A172 (cell line): Measurements from ENCODE around the gene ART1. TPM values are rescaled to one million over a fixed set of nuclear protein-coding genes. Genes with fewer than 3 reads are reported as not detected.

Experiments
- DNase-seq: peaks from one replicate; pipeline ENCODE4 v3.0.0-alpha.2; 2015; ENCODE audit warnings: low spot score
- total RNA-seq: library from RNA; depleted of rRNA; stranded (reverse); fragments of >200 nt; shearing (Covaris generic); gene quantifications from 2 replicates; pipeline ENCODE4 v1.2.3, GENCODE V29; 2014

Gene ART1
- total RNA-seq, 1 experiment from 2014 or later = not detected

DNA sequence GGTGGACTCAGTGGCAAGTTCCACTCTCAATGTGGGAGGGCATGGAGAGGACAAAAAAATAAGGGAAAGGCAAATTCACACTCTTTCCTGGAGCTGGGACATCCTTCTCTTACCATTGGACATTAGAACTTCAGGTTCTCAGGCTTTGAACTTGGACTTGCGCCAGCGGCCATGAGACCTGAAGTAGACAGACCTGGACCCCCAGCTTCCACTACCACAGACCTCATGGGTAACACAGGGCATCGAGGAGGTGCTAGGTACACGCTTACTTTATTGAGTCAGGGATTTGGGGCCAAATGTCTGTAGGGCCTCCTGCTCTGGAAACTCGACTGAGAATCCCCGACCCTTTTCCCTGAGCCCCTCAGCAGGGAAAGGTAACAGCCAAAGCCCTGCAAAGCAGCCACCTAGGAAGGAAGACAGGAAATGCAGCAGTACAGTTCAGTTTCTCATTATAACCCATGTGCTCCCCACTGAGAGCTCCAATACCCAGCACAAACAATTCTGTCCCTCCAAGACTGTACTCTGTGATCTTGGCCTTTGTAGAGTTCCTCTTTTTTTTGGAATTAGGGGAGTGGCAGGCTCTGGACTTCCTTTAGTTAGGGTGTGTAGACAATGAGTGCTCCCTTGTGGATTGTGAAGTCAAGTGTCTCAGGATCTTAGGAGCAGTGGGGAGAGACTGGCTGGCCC lies 20.6 kb downstream of the ART1 start:
- DNase-seq = no peak

DNA sequence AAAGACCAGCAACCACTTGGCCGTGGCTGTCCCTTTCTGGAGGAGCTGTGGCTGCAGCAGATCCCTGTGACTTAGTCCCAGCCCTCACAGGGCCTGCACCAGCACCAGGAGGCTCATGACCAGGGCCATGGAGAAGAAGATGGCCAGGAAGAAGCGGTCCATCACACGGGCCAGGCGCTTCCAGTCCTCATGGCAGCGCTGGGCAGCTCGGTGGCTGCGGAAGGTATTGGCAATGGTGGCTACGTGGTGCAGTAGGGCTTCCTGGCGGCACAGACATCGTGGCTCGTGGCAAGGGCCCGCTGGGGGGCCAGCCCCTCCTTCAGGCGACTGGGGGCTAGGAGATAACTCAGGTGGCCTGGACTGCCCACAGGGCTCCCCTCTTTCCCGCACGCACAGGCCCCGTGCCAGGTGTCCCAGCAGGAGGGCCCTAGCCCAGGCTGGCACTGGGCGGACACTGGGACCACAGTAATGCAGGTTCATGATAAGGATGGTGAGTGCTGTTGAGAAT lies 21.1 kb downstream of the ART1 start:
- DNase-seq = no peak

DNA sequence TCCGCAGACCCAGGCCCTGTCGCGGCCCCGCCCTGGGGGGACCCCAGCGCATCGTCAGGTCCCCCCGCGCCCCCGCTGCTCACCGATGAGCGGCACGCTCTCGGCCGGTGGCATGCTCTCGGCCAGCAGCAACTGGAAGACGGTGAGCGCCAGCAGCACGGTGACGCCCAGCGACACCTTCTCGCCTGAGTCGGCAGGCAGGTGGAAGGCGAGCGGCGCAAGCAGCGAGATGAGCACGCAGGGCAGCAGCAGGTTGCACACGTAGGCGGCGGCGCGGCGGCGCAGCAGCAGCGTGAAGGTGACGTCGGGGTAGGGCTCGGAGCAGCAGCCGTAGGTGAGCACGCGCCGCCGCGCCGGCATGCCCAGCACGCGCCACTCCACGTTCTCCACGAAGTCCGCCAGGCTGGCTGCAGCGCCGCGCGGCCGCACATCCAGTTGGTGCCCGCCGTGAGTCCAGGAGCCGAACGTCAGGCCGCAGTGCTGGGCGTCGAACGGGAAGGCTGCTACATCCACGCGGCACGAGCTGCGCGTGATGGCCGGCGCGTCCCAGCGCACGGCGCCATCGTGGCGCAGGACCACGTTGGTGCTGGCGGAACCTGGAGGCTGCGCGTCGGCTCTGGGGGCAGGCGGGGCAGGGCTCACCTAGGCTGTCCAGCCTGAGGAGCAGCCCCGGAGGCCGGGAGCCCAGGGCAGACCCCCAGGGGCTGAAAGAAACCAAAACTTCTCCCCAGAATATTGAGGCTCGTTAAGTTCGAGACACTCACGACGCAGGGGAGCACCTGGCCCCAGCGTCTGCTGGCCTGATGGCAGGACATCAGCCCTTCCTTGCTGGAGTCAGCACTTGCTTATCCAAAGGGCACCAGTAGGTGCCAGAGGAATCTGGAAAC lies 22.5 kb downstream of the ART1 start:
- no peak for DNase-seq

DNA sequence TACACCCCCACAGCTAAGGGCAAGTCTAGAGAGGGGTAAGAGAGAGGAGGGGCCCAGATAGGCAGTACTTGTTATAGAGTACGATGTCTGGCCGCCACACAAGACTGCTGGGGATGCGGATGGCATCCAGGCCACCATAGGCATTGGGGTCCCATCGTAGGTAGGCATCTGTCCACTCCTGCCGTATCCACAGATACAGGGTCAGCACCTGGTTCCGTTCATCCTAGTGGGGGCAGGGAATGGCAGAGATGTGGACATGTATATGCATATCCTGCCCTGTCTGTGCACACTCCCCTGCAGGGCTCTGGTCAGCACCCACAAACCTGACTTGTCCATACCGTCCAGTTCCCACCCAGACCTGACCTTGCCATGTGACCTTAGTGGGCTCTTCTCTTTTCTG lies 24.2 kb downstream of the ART1 start:
- DNase-seq = no peak

DNA sequence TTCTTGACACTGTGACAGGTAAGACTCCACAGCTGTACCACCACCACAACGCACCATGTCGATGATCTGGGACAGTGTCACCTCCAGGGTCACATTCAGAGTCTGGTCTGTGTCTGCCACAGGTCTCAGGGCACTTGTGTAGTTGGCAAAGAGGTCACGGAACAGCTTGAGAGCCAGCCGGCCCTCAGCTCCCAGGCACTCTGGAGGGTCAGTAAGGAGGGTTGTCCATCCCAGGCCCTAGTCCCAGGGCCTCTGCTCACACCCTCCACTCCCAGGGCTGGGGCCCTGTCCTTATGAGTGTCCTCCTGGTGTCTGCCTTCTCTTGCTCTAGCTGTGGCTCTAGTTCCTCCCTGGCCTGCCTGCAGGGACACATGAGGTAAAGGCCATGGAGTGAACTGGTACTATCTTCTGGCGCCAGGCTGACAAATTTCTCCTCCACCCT lies 24.8 kb downstream of the ART1 start:
- DNase-seq = no peak

DNA sequence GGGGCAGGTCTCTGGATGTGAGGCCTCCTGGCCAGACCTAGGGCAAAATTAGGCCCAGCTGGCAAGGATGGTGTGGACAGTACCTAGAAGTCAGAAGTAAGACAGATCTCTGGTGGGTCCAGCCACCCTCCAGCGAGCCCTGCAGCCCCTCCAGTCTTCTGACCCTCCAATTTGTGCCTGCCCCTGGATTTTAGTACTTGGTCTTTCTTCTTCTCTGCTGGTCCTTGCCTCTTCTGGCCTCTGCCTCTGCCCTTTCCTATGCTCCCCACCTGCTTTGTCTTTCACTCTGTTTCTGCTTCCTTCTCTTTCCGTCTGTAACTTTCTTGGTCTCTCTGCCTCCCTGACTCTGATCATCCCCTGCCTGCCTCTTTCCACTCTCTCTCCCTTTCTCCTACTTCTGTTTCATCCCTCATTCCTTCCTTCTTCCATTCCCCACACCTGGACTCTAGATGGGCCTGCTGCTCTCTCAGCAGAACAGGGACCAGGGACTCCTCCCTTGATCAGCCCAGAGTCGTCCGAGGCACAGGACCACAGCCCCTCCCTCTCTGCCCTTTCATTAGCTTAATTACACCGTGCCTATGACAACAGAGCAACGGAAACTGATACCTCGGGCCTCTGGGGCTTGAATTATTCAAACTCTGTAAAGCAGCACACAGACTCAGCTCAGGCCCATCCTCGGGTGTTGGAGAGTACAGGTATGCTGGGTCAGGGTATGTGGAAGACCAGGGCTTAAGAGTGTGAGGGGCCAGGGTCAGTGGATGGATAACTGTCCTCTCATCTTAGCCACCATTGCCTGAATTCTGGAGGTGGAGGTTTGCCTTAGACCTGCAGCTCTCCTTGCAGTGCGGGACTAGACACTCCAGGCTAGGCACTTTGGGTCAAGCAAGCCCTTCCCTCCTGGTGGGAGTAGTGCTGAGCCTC lies 26.7 kb downstream of the ART1 start, which contains the start of gene CHRNA10:
Gene CHRNA10 (minus strand): TSS at position 51 of the 921 bp plus-strand sequence. CDS start 72 bp downstream, outside the sequence.
- no peak for DNase-seq

DNA sequence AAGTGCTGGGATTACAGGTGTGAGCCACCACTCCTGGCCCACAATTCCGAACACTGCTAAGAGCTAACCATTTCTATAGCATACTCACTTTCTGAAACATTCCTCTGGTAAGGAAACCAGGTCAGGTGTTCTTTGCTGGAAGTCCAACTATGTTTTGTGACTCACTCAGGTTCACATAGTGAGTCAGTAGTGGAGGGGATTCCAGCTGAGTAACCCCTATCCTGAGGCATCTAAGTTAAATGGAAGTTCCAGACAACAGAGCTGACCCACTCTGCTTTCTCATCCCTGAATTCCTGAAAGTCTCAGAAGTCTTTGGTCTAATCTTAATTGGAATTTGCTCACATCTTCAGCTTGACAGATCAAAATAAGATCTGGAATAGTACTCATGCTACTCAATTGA lies 29.3 kb downstream of the ART1 start:
- peak; percentile 91 for DNase-seq

DNA sequence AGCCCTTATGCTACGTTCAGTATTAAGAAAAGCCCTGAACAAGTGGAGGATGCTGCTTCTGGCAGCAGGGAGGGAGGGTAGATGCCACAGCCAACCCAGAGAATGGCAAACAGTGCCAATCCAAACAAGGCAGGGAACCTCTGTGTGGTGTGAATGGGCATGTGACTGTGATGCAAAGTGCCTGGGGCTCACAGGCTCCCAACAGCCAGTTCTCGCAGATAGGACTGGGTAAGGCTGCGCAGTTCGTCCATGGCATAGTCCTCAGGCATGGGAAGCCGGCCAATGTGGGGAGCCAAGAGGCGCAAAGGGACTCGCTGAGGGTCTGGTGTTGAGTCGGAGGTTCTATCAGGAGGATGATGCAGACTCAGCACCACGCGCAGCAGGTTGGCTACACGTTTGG lies 31.0 kb downstream of the ART1 start:
- peak; percentile 25 for DNase-seq

DNA sequence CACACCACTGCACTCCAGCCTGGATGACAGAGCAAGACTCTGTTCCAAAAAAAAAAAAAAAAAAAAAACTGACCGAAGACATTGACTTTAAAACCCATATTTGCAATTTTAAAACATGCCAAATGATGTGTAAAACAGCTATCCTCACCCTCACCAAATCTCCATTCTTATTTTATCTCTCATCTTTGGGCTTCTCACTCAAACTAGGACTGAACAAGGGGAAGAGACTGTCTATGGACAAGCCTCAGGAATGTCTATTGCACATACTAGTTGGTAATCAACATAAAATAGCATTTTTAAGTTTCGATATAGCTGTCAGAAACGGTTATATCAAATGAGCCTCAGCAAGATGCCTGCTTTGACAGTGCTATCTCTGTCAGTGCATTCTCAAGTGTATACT lies 34.1 kb downstream of the ART1 start:
- no peak for DNase-seq

DNA sequence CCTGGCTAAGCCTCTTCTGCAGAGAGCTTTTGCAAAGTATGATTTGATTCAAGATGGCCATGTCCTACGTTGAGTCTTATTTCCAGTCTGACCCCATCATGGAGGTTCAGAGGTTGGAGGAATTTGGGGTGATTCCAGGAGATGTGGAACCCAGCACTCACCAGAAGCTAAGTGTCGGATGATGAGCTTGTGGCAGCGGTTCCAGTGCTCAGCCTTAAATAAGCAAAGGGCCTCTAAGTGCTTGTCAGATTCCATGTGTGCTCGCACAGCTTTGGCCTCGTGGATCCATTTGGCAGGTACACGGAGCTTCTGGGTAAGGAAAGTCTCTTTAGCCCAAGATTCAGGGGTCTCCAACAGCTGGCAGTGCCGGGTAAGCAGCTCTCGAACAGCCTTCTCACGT lies 38.1 kb downstream of the ART1 start:
- no peak for DNase-seq

DNA sequence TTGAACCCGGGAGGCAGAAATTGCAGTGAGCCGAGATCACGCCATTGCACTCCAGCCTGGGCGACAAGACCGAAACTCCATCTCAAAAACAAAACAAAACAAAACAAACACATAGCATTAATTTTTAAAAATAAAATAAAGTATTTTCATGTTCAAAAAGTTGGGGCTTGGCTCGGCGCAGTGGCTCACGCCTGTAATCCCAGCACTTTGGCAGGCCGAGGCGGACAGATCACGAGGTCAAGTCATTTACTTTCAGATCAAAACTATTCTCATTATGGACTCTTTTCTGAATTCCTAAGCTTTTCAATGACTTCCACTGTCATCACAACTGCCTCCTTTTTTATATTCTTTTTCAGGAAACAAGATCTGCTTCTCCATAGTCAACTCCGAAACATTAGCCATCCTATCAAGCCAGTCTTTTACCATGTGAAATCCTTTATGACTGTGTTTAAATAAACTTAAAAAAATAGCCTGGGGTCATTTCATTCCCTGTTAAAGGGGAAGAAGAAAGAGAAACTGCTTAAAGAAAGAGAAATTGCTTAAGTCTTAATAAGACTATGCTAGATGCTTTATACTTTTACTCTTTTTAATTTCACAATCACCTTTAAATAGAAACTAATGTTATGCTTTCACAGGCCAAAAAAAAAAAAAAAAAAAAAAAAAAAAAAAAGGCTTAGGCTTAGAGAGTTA lies 39.3 kb downstream of the ART1 start:
- DNase-seq = no peak

DNA sequence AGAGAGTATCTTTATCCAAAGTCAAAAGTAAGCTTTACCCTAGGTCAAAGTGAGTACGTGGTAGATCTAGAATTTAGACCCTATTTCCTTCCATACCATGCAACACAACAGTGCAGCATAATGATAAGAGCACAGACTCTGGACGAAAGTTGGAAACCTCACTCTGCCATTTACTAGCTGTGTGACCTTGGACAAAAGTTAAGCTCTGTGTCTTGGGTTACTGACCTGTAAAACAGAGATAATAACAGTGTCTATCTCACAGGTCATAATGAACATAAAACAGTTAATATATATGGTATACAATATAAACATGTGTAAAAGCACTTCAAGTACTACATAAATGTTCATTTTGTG lies 39.9 kb downstream of the ART1 start:
- DNase-seq = no peak

DNA sequence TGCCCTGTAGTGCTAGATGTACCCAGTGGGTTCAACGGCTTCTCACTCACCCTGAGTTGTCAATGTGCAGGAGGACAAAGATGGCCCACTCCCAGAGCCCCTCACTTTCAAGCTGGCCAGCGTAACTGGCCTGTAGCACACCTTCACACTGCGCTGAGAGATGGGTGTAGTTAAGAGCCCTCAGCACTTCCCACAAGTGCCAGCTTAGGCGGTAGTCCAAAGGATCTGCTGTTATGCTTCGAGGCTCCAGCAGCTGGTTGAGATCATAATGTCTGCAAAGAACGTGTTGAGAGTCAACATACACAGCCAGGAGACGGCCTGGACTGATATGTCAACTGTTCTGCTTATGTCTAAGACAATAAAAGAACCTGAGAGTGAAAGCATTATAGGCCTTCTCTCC lies 41.0 kb downstream of the ART1 start:
- DNase-seq = no peak

DNA sequence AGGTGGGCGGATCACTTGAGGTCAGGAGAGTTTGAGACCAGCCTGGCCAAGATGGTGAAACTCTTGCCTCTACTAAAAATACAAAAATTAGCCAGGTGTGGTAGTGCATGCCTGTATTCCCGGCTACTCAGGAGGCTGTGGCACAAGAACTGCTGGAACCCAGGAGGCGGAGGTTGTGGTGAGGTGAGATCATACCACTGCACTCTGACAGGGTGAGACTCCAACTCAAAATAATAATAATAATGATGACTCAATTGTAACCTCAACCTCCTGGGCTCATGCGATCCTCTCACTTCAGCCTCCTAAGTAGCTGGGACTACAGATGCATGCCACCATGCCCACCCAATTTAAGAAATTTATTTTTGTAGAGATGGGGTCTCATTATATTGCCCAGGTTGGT lies 41.8 kb downstream of the ART1 start:
- no peak for DNase-seq

DNA sequence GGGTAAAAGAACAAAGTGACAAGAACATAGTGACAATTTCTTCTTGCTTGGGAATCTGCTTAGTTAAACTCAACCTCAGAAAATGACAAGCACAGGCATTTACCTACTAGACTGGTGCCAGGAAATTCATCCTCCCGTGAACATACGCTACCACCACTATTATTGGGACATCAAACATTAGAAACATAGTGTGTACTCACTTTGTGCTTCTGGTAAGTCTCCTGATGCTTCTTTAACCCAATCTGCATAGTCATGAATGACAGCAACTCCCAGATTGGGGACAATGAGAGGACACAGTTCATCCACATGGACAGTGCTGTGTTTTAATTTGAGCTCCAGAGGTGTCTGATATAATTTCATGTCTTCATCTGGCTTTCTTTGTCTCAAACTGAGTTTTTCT lies 55.5 kb downstream of the ART1 start:
- DNase-seq = no peak

DNA sequence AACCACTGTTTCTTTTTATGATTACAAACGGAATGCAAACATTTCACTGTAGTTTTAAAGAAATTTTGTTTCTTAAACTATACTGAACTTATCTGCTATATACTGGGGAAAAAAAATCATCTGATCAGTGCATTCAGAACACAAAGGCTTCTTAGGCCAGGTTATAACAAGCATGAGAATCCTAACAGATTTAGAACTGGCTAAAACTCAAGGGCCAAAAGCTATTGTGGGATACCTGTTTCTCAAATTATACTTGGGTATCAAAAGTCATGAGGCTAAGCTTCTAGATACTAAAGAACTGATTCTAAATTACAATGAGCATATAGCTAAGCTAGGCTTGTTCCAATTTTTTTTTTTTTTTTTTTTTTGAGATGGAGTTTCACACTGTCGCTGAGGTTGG lies 56.0 kb downstream of the ART1 start:
- no peak for DNase-seq

DNA sequence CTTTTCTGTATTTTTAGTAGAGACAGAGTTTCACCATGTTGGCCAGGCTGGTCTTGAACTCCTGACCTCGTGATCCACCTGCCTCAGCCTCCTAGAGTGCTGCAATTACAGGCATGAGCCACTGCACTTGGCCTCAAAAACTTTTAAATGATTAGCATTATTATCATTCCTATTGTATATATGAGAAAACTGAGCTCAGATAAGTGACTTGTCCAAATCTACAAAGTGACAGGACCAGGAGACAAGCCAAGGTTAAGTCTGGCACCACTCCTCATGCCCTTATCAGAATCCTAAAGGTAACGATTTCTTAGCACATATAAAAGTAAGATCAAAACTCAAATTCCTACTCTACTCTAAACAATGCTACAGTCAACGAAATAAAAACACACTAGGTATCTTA lies 58.5 kb downstream of the ART1 start:
- DNase-seq = no peak

DNA sequence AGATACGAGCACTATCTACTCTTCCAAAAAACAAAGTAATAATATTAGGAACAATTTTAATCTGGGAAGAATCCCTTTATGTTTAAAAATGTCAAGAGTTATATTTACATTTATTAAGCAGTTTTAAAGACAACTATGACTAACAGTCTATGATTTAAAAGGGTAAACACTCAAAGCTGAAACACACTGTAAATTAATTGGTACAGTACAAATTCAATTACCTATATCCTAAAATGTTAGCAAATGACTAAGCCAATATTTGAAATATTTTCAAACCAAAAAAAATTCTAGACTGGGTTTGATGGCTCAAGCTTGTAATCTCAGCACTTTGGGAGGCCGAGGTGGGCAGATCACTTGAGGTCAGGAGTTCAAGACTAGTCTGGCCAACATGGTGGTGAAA lies 62.2 kb downstream of the ART1 start:
- no peak for DNase-seq

DNA sequence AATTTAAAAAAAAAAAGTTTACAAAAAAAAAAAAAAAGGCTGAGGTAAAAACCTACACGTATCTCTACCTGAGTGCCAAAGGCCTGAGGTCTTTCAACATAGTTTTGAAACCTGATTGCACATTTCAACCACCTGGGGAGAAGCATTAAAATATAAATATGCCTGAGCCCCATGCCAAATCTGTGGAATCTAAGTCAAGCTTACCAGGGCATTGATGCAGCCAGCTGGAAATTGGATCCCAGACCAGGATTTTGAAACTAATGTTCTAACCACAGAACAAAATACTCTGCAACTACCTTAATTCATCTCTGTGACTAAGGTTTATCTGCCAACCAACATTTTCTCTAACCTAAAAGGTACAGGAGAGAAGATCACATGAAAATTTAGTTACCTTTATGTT lies 65.0 kb downstream of the ART1 start:
- no peak for DNase-seq

DNA sequence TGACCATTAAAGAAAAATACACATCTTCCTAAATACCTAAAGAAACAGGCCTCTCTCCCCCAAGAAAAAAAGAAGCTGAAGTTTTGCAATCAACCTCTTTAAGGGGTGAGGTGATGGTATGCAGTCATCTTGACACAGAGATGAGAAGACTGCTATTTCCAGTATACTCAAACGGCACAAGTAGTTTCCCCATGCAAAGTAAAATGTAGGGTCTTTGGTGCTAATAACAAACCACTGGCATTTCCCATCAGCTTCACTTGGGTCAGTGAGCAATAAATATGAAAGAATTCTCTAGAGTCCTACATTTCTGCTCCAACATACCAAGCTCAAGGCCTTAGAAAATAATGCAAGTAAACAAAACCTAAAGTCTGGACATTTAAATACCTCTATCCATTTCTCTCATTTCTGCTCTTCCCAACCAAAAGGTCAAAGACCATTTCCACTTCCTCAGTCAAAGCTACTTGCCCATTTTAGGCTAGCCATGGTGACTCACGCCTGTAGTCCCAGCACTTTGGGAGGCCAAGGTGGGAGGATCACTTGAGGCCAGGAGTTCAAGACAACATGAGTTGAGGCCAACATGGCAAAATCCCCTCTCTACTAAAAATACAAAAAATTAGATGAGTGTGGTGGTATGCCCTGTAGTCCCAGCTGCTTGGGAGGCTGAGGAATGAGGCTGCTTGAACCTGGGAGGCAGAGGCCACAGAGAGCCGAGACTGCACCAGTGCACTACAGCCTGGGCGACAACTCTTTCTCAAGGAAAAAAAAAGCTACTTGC lies 65.7 kb downstream of the ART1 start:
- no peak for DNase-seq

DNA sequence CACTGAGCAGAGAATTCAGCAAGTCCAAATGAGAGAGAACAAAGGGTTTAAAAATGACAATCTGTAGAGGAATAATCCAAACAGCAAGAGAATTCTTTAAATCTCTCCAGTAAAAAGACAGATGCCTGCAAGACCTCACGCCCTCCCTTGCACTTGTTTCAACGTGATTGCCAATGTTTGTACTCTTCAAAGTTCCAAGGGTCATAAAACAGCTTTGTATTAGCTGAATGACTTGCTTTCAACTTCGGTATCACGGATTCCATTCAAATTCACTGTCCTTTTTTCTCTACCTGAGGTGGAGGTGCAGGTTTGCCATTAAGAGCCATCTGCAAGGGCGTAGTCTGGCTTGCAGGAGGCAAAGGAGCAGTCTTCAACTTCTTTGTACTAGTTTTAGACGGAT lies 67.3 kb downstream of the ART1 start:
- DNase-seq = no peak
